Testis (tissue), 3 donors: Measurements from ENCODE around the gene TLE5. TPM values are rescaled to one million over a fixed set of nuclear protein-coding genes. Genes with fewer than 3 reads are reported as not detected.

Experiments
- DNase-seq: peaks from one replicate; pipeline ENCODE4 v3.0.0-alpha.2; 2019
- H3K27ac ChIP-seq, 2 donors: fragments of 200-600 bp; sonication (generic); one replicate each; pipeline ENCODE4 v1.5.1; 2019
- H3K27me3 ChIP-seq: fragments of 200-600 bp; sonication (generic); one replicate; pipeline ENCODE4 v1.5.1; 2019
- H3K36me3 ChIP-seq: fragments of 200-600 bp; sonication (generic); one replicate; pipeline ENCODE4 v1.5.1; 2017; ENCODE audit warnings: low read depth; ENCODE audit errors: missing control alignments
- H3K4me1 ChIP-seq: fragments of 200-600 bp; sonication (generic); one replicate; pipeline ENCODE4 v1.5.1; 2019
- H3K4me3 ChIP-seq, 2 donors: fragments of 200-600 bp; sonication (generic); one replicate each; pipeline ENCODE4 v1.5.1; 2017 to 2019
- H3K9me3 ChIP-seq: fragments of 200-600 bp; sonication (generic); one replicate; pipeline ENCODE4 v1.5.1; 2017
- POLR2A ChIP-seq: fragments of 450-650 bp; IDR thresholded peaks from one replicate; pipeline ENCODE4 v1.6.1; 2017; ENCODE audit warnings: antibody characterized with exemption, mild to moderate bottlenecking, moderate library complexity
- whole genome bisulfite sequencing, 2 donors: methylation state at CpG; one replicate each; pipeline ENCODE4 v1.1.5; 2018; 5-methylcytosine and 5-hydroxymethylcytosine counted together
- intact Hi-C: fragments of 100-400 bp; cut with DNase I; formaldehyde crosslinking; loops from one replicate; pipeline ENCODE4 v1.15.1; 2023; ENCODE audit warnings: low total_unique reads
- polyA plus RNA-seq: library from polyadenylated mRNA; stranded (reverse); fragments of 350-450 nt; fragmentation: Illumina TruSeq; extraction: RNeasy Lipid Tissue Mini Kit (QIAGEN cat#74804); gene quantifications from one replicate; pipeline ENCODE4 v1.2.3, GENCODE V29; 2014; ENCODE audit warnings: low read depth, low replicate concordance; ENCODE audit not compliant: insufficient read depth
- total RNA-seq, 2 donors: library from RNA; depleted of rRNA; stranded (reverse); fragments of >200 nt; gene quantifications; one replicate each; pipeline ENCODE4 v1.2.3, GENCODE V29; 2016
- TF ChIP-seq, protein P1 (sequence below), 3 experiments: fragments of 450-650 bp in 2 of 3; fragments of 200-600 bp in 1 of 3; sonication (generic) in 1 of 3; IDR thresholded peaks; one replicate each; pipeline ENCODE4 v1.5.1; 2016 to 2019; ENCODE audit warnings: antibody characterized with exemption in 3 of 3, mild to moderate bottlenecking in 2 of 3, moderate library complexity in 1 of 3

TLE5 gene
- total and polyA plus RNA-seq, 3 donors from 2014 or later = 314 to 539 (median 354) TPM

DNA sequence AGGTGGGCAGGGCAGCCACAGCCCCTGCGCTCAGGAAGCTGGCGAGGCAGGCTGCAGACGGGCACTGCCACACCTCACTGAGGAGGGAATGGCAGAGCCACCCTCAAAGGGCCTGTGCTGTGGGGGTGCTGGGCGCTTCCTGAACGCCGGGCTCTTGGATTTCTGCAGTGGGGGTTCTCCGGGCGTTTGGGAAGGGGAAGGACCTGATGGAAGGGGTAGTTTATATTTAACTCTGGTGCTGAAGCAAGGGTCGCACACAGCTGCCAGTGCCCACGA, 42.4 kb upstream of the TLE5 start:
- Histone ChIP-seq H3K9me3 (no peaks in the 10 kb centered on the region), H3K4me1 (peaks cover 36% of the 10 kb centered on the region), H3K36me3 (no peaks in the 10 kb centered on the region), H3K27me3 (no peaks in the 10 kb centered on the region), H3K27ac (no peak overlapping the region), H3K4me3 (no peak overlapping the region)
- no peak for DNase-seq
- 69 to 93% methylated on average over 8 to 10 of the region's 10 CpGs for WGBS, 2 donors
- TF ChIP-seq, protein P1, sequence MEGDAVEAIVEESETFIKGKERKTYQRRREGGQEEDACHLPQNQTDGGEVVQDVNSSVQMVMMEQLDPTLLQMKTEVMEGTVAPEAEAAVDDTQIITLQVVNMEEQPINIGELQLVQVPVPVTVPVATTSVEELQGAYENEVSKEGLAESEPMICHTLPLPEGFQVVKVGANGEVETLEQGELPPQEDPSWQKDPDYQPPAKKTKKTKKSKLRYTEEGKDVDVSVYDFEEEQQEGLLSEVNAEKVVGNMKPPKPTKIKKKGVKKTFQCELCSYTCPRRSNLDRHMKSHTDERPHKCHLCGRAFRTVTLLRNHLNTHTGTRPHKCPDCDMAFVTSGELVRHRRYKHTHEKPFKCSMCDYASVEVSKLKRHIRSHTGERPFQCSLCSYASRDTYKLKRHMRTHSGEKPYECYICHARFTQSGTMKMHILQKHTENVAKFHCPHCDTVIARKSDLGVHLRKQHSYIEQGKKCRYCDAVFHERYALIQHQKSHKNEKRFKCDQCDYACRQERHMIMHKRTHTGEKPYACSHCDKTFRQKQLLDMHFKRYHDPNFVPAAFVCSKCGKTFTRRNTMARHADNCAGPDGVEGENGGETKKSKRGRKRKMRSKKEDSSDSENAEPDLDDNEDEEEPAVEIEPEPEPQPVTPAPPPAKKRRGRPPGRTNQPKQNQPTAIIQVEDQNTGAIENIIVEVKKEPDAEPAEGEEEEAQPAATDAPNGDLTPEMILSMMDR (IDR thresholded peaks at IDR 0.05) = no peak
- intact Hi-C loops = no loop called here

DNA sequence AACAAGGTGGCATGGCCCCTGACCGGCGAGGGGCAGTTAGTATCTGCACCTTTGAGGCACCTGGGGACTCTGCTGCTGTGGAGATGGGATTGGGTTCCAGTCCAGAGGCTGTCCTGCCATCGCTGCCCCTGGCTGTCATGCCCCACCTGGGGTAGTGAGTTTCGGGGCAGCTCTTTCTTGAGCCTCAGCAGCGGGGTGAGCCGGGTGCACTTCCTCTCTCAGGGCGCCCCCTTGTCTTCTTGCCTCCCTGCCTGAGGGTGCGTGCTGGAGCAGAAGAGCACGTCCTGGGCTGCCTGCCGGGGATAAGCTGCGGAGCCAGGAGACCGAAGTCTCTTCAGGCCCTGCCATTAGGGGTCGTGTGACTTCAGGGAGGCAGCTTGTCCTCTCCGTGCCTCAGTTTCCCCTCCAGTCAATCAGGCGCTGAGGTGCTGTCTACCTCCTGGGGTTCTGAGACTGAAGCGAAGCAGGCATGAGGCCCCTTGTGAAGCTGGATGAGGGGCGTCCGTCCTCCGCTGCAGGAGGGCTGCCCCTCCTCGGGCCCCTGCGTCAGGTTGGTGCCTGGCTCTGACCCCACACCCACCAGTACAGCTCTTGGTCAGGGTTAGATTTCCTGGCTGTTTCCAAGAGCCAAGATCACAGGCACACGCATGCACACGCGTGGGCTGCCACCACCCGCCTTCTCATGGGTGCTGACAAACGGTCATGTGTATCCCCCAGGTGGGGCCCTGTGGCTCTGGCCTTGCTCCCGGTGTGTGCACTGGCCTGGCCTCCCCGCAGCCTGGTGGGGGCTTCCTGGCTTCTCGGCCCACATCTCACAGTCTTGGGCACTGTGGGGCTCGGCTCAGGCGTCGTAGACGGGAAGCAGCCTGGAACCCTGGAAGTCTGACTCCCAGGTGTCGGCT, 40.2 kb upstream of the TLE5 start:
- H3K27ac ChIP-seq = no peak overlapping the region
- H3K4me3 ChIP-seq = no peak overlapping the region
- intact Hi-C loops = no loop called here
- H3K9me3 ChIP-seq = no peaks in the 10 kb centered on the region
- H3K36me3 ChIP-seq = no peaks in the 10 kb centered on the region
- no peaks in the 10 kb centered on the region for H3K27me3 ChIP-seq
- TF ChIP-seq, protein P1 (IDR thresholded peaks at IDR 0.05) = no peak
- no peak for TF ChIP-seq POLR2A
- WGBS, 2 donors = 86 to 88% methylated on average over 27 to 34 of the region's 34 CpGs
- peaks cover 57% of the 10 kb centered on the region for H3K4me1 ChIP-seq
- no peak for DNase-seq

- TF ChIP-seq, protein P1 (IDR thresholded peaks at IDR 0.05) = no peak
- no peak for TF ChIP-seq POLR2A
- intact Hi-C loops = no loop called here
- H3K36me3 ChIP-seq = no peaks in the 10 kb centered on the region
- peaks cover 69% of the 10 kb centered on the region for H3K4me1 ChIP-seq
- no peak for DNase-seq
- no peak overlapping the region for H3K27ac ChIP-seq
- 71 to 92% methylated on average over 7 to 30 of the region's 34 CpGs for WGBS, 2 donors
- no peak overlapping the region for H3K4me3 ChIP-seq
- no peaks in the 10 kb centered on the region for H3K27me3 ChIP-seq
- no peaks in the 10 kb centered on the region for H3K9me3 ChIP-seq
Observed at GRCh38 chr19:3100747-3101730, 38.7 kb upstream of the TLE5 start.

DNA sequence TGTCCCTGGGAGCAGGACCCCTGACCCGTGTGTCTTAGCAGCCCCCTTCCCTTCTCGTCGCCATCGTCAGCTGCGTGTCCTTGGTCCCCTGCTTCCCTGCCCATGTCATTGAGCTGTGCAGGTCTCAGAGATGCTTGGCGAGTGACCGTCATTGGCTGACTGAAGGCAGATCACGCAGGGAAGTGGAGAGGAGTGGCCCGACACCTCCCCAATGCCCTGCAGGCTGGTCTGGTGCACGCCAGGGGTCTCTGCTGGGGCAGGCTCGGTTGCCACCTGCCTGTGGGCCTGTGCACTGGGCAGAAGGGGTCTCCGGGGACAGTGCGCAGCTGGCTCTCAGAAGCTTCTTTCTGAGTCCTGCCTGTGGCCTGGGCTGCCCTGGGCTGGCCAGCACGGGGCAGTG, 38.0 kb upstream of the TLE5 start:
- no peak for DNase-seq
- Histone ChIP-seq H3K36me3 (no peaks in the 10 kb centered on the region), H3K27me3 (no peaks in the 10 kb centered on the region), H3K9me3 (no peaks in the 10 kb centered on the region), H3K27ac (no peak overlapping the region), H3K4me1 (peaks cover 70% of the 10 kb centered on the region), H3K4me3 (no peak overlapping the region)
- intact Hi-C loops = no loop called here
- TF ChIP-seq, protein P1 (IDR thresholded peaks at IDR 0.05) = no peak
- no peak for TF ChIP-seq POLR2A
- 75 to 78% methylated on average over 6 to 14 of the region's 14 CpGs for WGBS, 2 donors
